H1 (cell line): Measurements from ENCODE around the gene CRYBB1. TPM values are rescaled to one million over a fixed set of nuclear protein-coding genes. Genes with fewer than 3 reads are reported as not detected.

ENCODE experiments used
- CTCF ChIA-PET: fragments of 300-600 bp; sonication (Branson Sonifier 250); formaldehyde crosslinking; loops from one replicate; lab custom pipeline; 2021; ENCODE audit not compliant: partially characterized antibody; lab: Charles Lee
- POLR2A ChIA-PET: fragments of 300-600 bp; sonication (Branson Sonifier 250); formaldehyde crosslinking; loops from one replicate; lab custom pipeline; 2021; ENCODE audit warnings: inconsistent platforms; ENCODE audit not compliant: partially characterized antibody; lab: Charles Lee
- DNase-seq, 2 experiments: peaks; one replicate each; pipeline versions ENCODE4 v3.0.0 to v3.0.0-alpha.2; 2010 to 2022; ENCODE audit warnings: low spot score in 2 of 2, low read depth in 1 of 2, mixed read lengths in 1 of 2
- FAIRE-seq: peaks from 2 replicates; lab custom pipeline; 2011; peaks lifted over from hg19 to GRCh38; lab: Jason Lieb, UNC
- H2AFZ ChIP-seq: 2 replicates; pipeline ENCODE4 v1.8.1; 2012; ENCODE audit warnings: low read length, inconsistent platforms
- H2AK5ac ChIP-seq: 2 replicates; pipeline ENCODE4 v1.6.1; 2013; ENCODE audit warnings: low read depth, low read length
- H2BK120ac ChIP-seq: replicated peaks from 2 replicates; pipeline ENCODE3; 2013; ENCODE audit warnings: low read depth, low read length, inconsistent platforms
- H2BK12ac ChIP-seq: 2 replicates; pipeline ENCODE4 v1.6.1; 2013; ENCODE audit warnings: low read depth, low read length
- H2BK15ac ChIP-seq: 2 replicates; pipeline ENCODE4 v1.6.1; 2013; ENCODE audit warnings: low read length
- H2BK20ac ChIP-seq: 2 replicates; pipeline ENCODE4 v1.6.1; 2013; ENCODE audit warnings: low read length
- H2BK5ac ChIP-seq: 2 replicates; pipeline ENCODE4 v1.6.1; 2013; ENCODE audit warnings: low read depth, low read length
- H3K14ac ChIP-seq: 2 replicates; pipeline ENCODE4 v1.6.1; 2013; ENCODE audit warnings: inconsistent platforms; ENCODE audit not compliant: insufficient read length
- H3K18ac ChIP-seq: 2 replicates; pipeline ENCODE4 v1.6.1; 2013; ENCODE audit warnings: low read length; ENCODE audit errors: extremely low read depth
- H3K23ac ChIP-seq: 2 replicates; pipeline ENCODE4 v1.6.1; 2013; ENCODE audit warnings: inconsistent platforms; ENCODE audit not compliant: insufficient read length
- H3K23me2 ChIP-seq: 2 replicates; pipeline ENCODE4 v1.6.1; 2013; ENCODE audit warnings: low read depth, low read length
- H3K27ac ChIP-seq: 2 replicates; pipeline ENCODE4 v1.6.1; 2011; ENCODE audit warnings: low read depth, low read length, inconsistent platforms
- H3K27me3 ChIP-seq, 4 experiments: replicated peaks in 1 of 4; 1 replicate in 1 of 4; 2 replicates in 3 of 4; pipeline versions ENCODE4 v1.6.1 to v1.8.1; 2011 to 2013; ENCODE audit warnings: low read length in 3 of 4, mild to moderate bottlenecking in 3 of 4, inconsistent platforms in 2 of 4, mixed read lengths in 2 of 4, moderate library complexity in 1 of 4; ENCODE audit not compliant: control insufficient read depth in 3 of 4, insufficient read depth in 3 of 4; ENCODE audit errors: extremely low read depth in 1 of 4
- H3K36me3 ChIP-seq, 4 experiments: 2 replicates each; pipeline versions ENCODE4 v1.6.1 to v1.8.1; 2011 to 2013; ENCODE audit warnings: mild to moderate bottlenecking in 4 of 4, low read length in 3 of 4, moderate library complexity in 2 of 4, control low read depth in 1 of 4, inconsistent platforms in 1 of 4; ENCODE audit not compliant: insufficient read depth in 4 of 4, control insufficient read depth in 2 of 4
- H3K4ac ChIP-seq: replicated peaks from 2 replicates; pipeline ENCODE3; 2013; ENCODE audit warnings: low read length, low read depth, mixed read lengths, inconsistent platforms; ENCODE audit not compliant: insufficient read length
- H3K4me1 ChIP-seq, 4 experiments: replicated peaks in 1 of 4; 1 replicate in 1 of 4; 2 replicates in 3 of 4; pipeline versions ENCODE4 v1.6.1 to v1.8.1; 2011 to 2013; ENCODE audit warnings: low read length in 3 of 4, inconsistent platforms in 2 of 4, mixed read lengths in 1 of 4; ENCODE audit not compliant: insufficient read depth in 4 of 4, control insufficient read depth in 3 of 4
- H3K4me2 ChIP-seq, 2 experiments: 2 replicates each; pipeline versions ENCODE4 v1.6.1 to v1.8.1; 2011 to 2013; ENCODE audit warnings: low read depth in 2 of 2, low read length in 2 of 2, control low read depth in 1 of 2, inconsistent platforms in 1 of 2, mild to moderate bottlenecking in 1 of 2; ENCODE audit not compliant: insufficient read depth in 1 of 2
- H3K4me3 ChIP-seq, 4 experiments: fragments of 200-600, 300-600 bp in 1 of 4; sonication (generic), shearing (Covaris generic), sonication (Bioruptor Twin) in 1 of 4; 2 replicates each; pipeline versions ENCODE4 v1.5.1 to v1.8.1; 2011 to 2016; ENCODE audit warnings: low read length in 4 of 4, low read depth in 3 of 4, control low read depth in 2 of 4, inconsistent platforms in 2 of 4, mild to moderate bottlenecking in 2 of 4, mixed read lengths in 1 of 4, moderate library complexity in 1 of 4; ENCODE audit not compliant: insufficient read depth in 2 of 4; ENCODE audit errors: extremely low read depth in 1 of 4
- H3K56ac ChIP-seq: replicated peaks from 2 replicates; pipeline ENCODE3; 2013; ENCODE audit warnings: low read depth, mild to moderate bottlenecking, mixed read lengths, low read length, inconsistent platforms; ENCODE audit not compliant: insufficient read length
- H3K79me1 ChIP-seq: 2 replicates; pipeline ENCODE4 v1.6.1; 2013; ENCODE audit warnings: low read depth, low read length, control low read depth
- H3K79me2 ChIP-seq, 2 experiments: 2 replicates each; pipeline versions ENCODE4 v1.6.1 to v1.8.1; 2012 to 2013; ENCODE audit warnings: low read length in 2 of 2, mild to moderate bottlenecking in 2 of 2, inconsistent platforms in 1 of 2; ENCODE audit not compliant: insufficient read depth in 2 of 2, control insufficient read depth in 1 of 2
- H3K9ac ChIP-seq, 4 experiments: replicated peaks in 1 of 4; 1 replicate in 1 of 4; 2 replicates in 3 of 4; pipeline versions ENCODE4 v1.6.1 to v1.8.1; 2011 to 2013; ENCODE audit warnings: low read depth in 3 of 4, low read length in 3 of 4, control low read depth in 2 of 4, mild to moderate bottlenecking in 2 of 4, moderate library complexity in 2 of 4, inconsistent platforms in 1 of 4; ENCODE audit errors: extremely low read depth in 1 of 4
- H3K9me3 ChIP-seq, 2 experiments: 2 replicates each; pipeline versions ENCODE4 v1.6.1 to v1.8.1; 2012 to 2013; ENCODE audit warnings: mild to moderate bottlenecking in 2 of 2, moderate library complexity in 2 of 2, control low read depth in 1 of 2, inconsistent platforms in 1 of 2, low read depth in 1 of 2, low read length in 1 of 2, mixed read lengths in 1 of 2; ENCODE audit not compliant: insufficient read depth in 2 of 2
- H4K20me1 ChIP-seq, 2 experiments: replicated peaks in 1 of 2; 2 replicates each; pipeline versions ENCODE3 to v1.8.1; 2011 to 2013; ENCODE audit warnings: inconsistent platforms in 2 of 2, low read length in 2 of 2, mild to moderate bottlenecking in 1 of 2; ENCODE audit not compliant: insufficient read depth in 2 of 2, control insufficient read depth in 1 of 2
- H4K5ac ChIP-seq: 2 replicates; pipeline ENCODE4 v1.6.1; 2013; ENCODE audit warnings: low read length, low read depth, mixed read lengths, inconsistent platforms; ENCODE audit not compliant: insufficient read length
- H4K8ac ChIP-seq: 2 replicates; pipeline ENCODE4 v1.8.0; 2013; ENCODE audit warnings: mild to moderate bottlenecking, moderate library complexity, low read length, inconsistent platforms; ENCODE audit not compliant: insufficient read depth; ENCODE audit errors: extremely low read depth
- H4K91ac ChIP-seq: replicated peaks from 2 replicates; pipeline ENCODE3; 2013; ENCODE audit warnings: low read length, mixed read lengths, inconsistent platforms; ENCODE audit not compliant: insufficient read length
- CHD2 ChIP-seq: IDR thresholded peaks from 2 replicates; pipeline ENCODE4 v1.6.1; 2012; ENCODE audit warnings: low read length, improper control_type of control experiment
- KDM1A ChIP-seq: fragments of 200-600, 300-600 bp; sonication (generic); IDR thresholded peaks from 2 replicates; pipeline ENCODE4 v1.7.1; 2016; ENCODE audit warnings: mild to moderate bottlenecking, low read length, borderline replicate concordance
- WGBS, 2 experiments: shearing (Covaris generic) in 1 of 2; methylation state at CpG; one replicate each; pipeline versions ENCODE4 v1.1.6 to v1.1.7; 2013 to 2015; ENCODE audit warnings: low lambda C conversion rate in 2 of 2, mixed read lengths in 2 of 2, inconsistent platforms in 1 of 2, low coverage in 1 of 2, missing lambda C conversion rate in 1 of 2; ENCODE audit not compliant: insufficient replicate concordance in 2 of 2, insufficient coverage in 1 of 2, insufficient read length in 1 of 2; ENCODE audit errors: extremely low coverage in 1 of 2, missing lambda C conversion rate in 1 of 2; 5-methylcytosine and 5-hydroxymethylcytosine counted together
- polyA plus RNA-seq, 7 experiments: library from polyadenylated mRNA; depleted of rRNA in 3 of 7; stranded (reverse) in 5 of 7; unstranded in 2 of 7; fragments of >200 nt in 5 of 7; fragments of 200-250 nt in 2 of 7; gene quantifications; 1 replicate in 5 of 7; 2 replicates in 1 of 7; 4 replicates in 1 of 7; pipeline versions ENCODE4 v1.2.1 to v1.2.3, GENCODE V29; 2011 to 2013; ENCODE audit warnings: missing spikeins in 2 of 7, mixed read lengths in 2 of 7
- total RNA-seq: library from RNA; stranded (reverse); fragmentation: NEBNext Ultra II Directional; extraction: Animal tissue kit (Norgen Biotek cat#: 25700); gene quantifications from 2 replicates; pipeline ENCODE4 v1.2.1, GENCODE V29; 2021

CRYBB1 gene
- total and polyA plus RNA-seq, 2 of the 8 experiments (the other 6 are each of a cell fraction or from before 2014, with no cell fraction given): 1.7 to 6.0 TPM

DNA sequence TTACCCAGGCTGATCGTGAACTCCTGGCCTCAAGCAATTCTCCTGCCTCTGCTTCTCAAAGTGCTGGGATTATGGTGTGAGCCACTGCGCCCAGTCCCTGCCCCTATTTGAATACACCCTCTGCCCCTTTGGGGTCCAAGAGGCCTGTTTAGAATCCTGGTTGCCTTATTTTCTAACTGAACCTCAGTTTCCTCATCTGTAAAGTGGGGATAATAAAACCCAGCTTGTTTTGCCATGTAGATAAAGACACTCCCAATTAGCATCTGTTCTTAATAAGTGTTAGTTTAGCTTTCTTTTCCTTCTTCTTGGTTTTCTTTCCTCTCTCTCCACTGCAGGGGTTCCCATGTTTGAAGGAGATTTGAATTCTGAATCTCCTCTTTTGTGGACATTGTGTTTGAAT is 44.3 kb upstream of the CRYBB1 start:
- 85% methylated on average over 2 of the region's 2 CpGs; no CpG with 5 or more reads in 1 of the 2 experiments for WGBS, 2 experiments
- H3K36me3 ChIP-seq: peaks cover 13 to 27% (median 21%) of the 10 kb centered on the region in 4 experiments
- no peak overlapping the region for H3K4ac ChIP-seq
- no peak overlapping the region for H2BK120ac ChIP-seq
- H3K4me1 ChIP-seq: peaks cover 8 to 21% (median 12%) of the 10 kb centered on the region in 4 experiments; a peak in 6 of 7 replicates
- H2BK5ac ChIP-seq: no peak overlapping the region
- FAIRE-seq (no peak), DNase-seq (no peak)
- H3K18ac ChIP-seq: no peak overlapping the region
- peaks cover 0 to 47% of the 10 kb centered on the region in 2 experiments; a peak in 2 of 4 replicates for H3K79me2 ChIP-seq
- no peak overlapping the region for H3K4me3 ChIP-seq
- no peak overlapping the region for H3K9ac ChIP-seq
- H4K91ac ChIP-seq: no peak overlapping the region
- no peak overlapping the region for H3K56ac ChIP-seq
- CTCF ChIA-PET: interaction anchor here (0.8 to 1.5 kb wide), 6 partner anchors 11 to 178 kb away, joined by 3 to 6 read pairs (median 3); partner anchors contain the start of genes HPS4 and SRRD
- no peak overlapping the region for H4K5ac ChIP-seq
- POLR2A ChIA-PET: interaction anchor here (1.0 to 7.9 kb wide), 6 partner anchors 10 to 159 kb away, joined by 3 to 43 read pairs (median 6); no protein-coding TSS in a partner anchor
- H2BK12ac ChIP-seq: no peak overlapping the region
- H3K27ac ChIP-seq: no peak overlapping the region
- no peak overlapping the region for H3K14ac ChIP-seq
- no peak overlapping the region for H2AK5ac ChIP-seq
- H4K20me1 ChIP-seq: no peaks in the 10 kb centered on the region
- H3K23me2 ChIP-seq: peaks cover 12% of the 10 kb centered on the region
- no peak overlapping the region for H2BK15ac ChIP-seq
- peak; percentile 83; the same call in 1 of the 2 replicates for TF ChIP-seq KDM1A
- TF ChIP-seq CHD2: no peak
- H3K4me2 ChIP-seq: no peak overlapping the region
- no peak overlapping the region for H3K23ac ChIP-seq
- H2BK20ac ChIP-seq: peak overlapping the region; percentile 82; the same call in 1 of the 2 replicates
- H2AFZ ChIP-seq: no peak overlapping the region
- no peak overlapping the region for H4K8ac ChIP-seq
- H3K9me3 ChIP-seq: no peaks in the 10 kb centered on the region
- H3K79me1 ChIP-seq: peaks cover 10% of the 10 kb centered on the region; the same call in 1 of the 2 replicates
- H3K27me3 ChIP-seq: no peaks in the 10 kb centered on the region; a peak in 1 of 7 replicates
